B cell (primary cell): ENCODE data around the gene ZBTB40.

Experiments
- CTCF ChIP-seq: fragments of 200-600 bp; IDR thresholded peaks from one replicate; pipeline ENCODE4 v1.8.0; 2022; ENCODE audit warnings: antibody characterized with exemption, mild to moderate bottlenecking
- EZH2 ChIP-seq: IDR thresholded peaks from 2 replicates; pipeline ENCODE4 v1.6.1; 2012; ENCODE audit warnings: borderline replicate concordance, low read depth, mild to moderate bottlenecking, moderate library complexity, low read length; ENCODE audit not compliant: insufficient read depth, poor library complexity, severe bottlenecking

- TF ChIP-seq EZH2 (no peak), CTCF (no peak)
These were observed 47.2 kb upstream of the ZBTB40 start for GRCh38 chr1:22404486-22404885.
